Dedifferentiated amniotic fluid mesenchymal stem cell (primary cell): Measurements from ENCODE around the gene GABRG3.

ENCODE experiments used
- DNase-seq: peaks from one replicate; pipeline ENCODE4 v3.0.0-alpha.2; 2016; ENCODE audit errors: extremely low spot score

The GABRG3 gene

DNA sequence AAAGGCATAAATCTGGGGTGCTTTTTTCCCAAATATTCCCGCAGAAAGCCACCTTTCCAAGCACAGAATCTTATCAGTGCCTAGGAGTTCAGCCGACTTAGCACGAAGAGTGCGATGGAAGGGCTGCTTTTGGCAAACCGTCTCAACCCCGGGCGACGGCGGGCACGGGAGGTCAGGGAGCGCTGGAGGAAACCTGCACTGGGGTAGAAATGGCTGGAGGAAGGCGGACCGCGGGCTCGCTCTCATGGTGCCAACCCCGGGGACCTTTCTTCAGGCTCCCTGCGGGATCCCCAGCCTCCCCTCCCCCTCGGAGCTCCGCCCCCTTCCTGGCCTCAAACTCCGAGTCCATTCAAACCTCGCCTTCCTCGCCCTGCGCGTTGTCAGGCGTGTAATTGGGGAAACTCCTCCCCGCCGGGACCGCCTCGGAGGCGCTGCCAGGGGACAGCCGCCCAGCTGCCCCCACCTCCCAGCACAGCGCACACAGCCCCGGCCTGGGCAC lies at the start of gene GABRG3:
Gene GABRG3, plus strand, starts transcription at position 470 of the 499 bp plus-strand sequence.
- DNase-seq: no peak

DNA sequence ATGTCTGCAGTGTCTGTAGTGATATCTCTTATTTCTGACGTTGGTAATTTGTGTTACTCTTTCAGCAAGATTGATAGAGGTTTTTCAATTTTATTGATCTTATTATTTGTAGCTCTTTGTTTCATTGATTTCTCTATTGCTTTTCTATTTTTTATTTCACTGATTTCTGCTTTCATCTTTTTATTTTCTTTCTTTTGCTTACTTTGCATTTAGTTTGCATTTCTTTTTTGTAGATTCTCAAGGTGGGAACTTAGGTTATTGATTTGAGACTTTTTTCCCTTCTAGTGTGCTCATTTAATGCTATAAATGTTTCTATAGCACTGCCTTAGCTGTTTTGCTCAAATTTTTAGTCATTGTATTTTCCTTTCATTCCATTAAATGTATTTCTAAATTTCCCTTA lies 49.5 kb upstream of the GABRG3 start:
- no peak for DNase-seq

DNA sequence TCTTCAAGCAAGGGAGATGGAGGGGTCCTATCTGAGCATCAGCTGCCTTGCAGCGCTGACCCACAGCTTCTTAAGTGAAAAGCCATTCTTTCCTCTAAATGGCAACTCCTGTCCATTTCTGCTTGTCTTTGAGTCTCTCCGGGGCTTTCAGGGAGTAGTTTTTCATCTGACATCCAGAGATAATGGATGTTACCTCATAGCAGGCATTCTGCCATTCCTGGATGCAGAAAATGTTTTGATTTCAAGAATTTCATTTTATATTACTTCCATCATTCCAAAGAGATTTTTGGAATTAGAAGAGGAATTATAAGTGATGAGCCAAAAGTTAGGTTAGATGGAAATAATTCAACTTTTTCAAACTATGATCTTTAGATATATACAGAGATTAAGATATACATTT lies 44.9 kb upstream of the GABRG3 start:
- DNase-seq: no peak

DNA sequence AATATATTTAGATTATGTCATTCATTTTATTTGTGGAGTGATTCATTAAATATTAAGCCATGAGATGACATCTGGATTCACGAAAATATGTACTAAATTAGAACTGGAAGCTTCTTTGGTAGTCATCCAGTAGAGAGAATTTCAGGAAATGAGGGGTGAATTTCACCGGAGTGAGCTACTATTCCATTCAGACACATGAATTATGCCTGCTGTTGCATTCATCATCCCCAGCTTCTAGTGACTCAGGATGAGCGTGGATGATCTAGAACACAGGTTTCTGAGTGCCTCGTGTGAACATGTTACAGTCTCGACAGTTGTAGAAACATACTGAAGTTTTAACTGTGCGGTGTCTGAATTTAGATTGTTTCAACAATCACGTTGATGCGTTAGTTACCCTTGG lies 42.9 kb upstream of the GABRG3 start:
- no peak for DNase-seq

DNA sequence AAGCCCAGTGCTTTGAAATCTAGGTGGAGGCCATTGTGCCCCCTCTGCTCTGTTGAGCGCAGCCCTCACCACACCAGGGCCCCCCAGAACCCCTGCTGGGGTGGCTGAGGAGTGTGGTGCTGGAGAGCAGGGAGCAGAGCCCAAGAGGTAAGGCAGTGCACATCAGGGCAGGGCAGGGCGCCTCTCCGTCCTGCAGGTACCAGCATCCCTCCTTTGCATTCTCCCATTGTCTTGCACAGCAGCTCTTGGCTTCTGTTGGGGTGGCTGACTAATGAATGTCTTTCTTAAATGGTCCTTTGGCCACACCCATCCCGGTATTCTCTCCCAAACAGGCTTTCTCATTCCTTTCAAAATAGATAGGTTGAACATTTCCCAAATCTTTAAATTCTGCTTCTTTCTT lies 41.4 kb upstream of the GABRG3 start:
- DNase-seq: no peak

DNA sequence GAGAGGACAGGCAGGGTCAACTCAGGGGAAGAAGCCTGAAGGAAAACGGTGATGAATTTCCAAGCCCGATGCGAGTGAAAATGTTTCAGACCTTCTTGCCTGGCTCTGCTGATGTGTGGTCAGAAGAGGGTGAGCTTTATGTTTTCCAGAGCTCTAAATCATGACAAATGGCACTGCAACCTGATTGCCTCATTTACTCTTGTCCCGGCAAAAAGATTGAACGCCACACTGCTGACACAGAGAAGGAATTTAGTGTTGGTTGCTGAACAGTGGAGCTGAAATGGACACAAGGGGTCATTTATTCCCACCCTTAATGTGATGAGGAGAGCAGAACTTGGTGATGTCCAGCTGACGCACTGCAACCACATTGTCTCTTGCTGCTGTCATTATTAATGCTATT lies 36.1 kb upstream of the GABRG3 start:
- DNase-seq: no peak

DNA sequence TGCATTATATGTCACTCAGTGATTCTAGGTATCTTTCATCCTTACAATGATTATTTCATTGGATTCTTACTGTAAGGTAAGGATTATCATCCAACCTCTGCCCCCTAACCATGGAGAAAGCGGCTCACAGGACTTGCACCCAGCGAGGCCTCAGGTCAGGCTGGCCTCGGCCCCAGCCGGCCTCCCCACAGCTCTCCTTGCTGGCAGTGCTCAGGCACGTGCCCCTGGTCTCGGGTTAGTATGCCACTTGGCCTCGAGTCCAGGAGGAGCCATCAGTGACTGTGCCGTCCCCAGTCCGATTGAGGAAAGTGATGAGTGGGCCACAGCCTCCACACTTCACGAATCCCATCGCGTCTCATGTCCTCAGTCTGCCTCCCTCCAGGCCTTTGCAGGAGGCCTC lies 35.7 kb upstream of the GABRG3 start:
- DNase-seq: no peak

DNA sequence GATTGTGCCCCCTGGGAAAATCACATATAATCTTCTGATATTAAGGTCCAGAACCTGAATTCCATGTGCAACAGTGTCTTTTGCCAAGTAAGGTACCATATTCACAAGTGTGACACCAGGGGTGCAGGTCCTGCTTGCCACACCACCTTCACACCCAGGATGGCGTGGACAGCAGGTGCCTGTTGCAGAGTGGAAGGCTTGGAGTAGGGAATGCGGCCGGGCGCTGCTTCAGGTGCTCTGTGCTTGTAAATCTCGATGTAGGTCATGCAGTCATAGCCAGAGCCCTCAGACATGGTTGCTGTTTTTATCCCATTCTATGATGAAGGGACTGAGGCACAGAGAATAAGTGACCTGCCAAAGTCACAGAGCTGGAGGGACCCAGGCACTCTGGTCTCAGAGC lies 34.5 kb upstream of the GABRG3 start:
- no peak for DNase-seq

DNA sequence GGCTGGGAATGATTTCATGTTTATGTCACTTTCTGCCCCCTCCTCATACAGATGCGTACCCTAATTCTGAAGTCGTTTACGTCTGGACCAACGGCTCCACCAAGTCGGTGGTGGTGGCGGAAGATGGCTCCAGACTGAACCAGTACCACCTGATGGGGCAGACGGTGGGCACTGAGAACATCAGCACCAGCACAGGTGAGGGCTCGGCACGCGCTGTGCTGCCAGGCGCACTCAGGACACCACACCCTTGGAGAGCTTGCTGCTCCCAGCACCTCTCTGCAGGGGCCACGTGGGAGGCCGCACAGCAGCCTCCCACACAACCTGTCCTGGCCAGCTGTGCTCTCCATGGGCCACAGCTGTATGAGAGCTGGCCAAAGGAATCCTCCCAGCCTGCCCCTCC lies 33.8 kb upstream of the GABRG3 start:
- DNase-seq: no peak

DNA sequence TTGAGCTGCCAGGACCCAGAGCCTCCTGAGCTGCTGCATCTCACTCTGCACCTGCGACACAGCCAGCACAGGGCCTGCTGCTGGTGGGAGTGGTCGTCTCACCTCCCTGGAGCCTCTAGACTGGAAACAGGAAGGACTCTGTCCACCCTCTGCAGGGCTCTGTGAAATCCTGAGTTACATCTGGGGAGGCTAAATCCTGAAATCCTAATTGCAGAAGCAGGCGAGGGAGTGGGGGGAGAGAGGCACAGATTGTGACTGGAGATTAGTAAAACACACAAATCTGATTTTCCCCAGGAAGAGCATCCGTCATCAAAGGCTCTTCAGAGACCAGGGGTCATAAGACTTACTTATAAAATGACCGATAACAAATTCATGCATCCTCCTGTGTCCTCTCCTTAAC lies 31.6 kb upstream of the GABRG3 start:
- DNase-seq: no peak

DNA sequence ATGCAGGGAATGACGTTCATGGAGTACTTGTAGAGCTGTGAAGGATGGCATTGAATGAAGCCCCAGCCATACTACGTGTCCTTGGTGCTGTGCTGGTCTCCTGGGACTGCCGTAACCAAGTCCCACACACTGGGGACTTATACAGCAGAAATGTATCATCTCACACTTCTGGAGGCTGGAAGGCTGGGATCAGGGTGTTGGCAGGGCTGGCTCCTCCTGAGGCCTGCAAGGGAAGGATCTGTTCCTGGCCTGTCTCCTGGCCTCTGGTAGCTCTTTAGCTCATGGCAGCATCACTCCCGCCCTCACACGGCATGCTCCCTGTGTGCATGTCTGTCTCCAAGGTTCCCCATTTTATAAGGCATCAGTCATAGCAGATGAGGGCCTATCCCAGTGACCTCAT lies 29.5 kb upstream of the GABRG3 start:
- DNase-seq: no peak

DNA sequence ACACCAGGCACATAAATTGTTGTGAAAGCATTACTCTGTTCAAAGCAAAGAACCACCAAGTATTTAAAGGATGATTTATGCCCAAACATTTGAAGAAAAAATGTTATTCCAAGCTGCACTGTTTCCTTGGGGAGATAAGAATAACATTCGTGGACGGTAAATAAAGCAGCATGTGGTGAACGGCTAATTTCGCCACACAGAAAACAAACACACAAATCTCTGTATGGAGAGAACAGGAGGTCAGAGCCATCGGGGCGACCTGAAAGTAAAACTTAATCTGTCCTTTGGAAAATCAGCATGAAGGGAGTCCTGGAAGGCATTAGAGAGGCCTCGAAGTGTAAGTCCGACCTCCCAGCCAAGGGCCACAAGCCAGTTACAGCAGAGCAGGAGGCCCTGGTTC lies 27.1 kb upstream of the GABRG3 start:
- no peak for DNase-seq

DNA sequence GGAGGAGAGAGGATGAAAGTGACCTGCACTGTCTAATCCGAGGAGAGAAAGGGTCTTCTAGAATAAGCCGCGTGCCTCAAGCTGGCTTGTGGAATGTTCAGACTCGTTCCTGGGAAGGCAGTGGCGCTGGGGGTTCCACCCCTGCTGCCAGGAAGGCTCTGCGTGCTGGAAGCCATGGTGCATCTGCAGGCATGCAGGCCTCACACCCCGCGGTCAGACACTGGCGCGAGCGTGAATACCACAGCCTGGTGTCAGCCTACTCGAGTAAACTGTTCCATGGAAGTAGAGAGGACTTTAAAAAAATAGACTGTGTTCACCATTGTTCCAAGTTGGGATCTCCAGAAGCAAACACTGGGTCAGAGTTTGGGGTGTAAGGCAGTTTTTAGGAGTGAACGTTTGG lies 25.9 kb upstream of the GABRG3 start:
- DNase-seq: no peak

DNA sequence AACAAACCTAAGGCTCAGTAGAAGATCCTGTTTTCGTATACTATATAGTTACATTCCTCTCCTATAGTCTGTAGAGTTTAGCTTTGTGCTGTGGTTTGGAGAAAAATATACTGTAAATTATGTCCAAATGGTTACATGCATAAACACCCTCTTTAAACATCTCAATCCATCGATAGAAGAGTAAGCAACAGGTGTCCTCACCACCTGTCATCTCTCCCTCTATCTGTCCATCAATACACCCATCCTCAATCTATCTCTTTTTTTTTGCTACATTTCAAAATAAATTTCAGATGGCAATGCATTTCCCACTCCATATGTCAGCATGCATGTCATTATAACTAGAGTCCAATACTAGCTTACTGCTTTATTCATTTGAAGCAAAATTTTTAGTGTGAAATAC lies 21.0 kb upstream of the GABRG3 start:
- no peak for DNase-seq

DNA sequence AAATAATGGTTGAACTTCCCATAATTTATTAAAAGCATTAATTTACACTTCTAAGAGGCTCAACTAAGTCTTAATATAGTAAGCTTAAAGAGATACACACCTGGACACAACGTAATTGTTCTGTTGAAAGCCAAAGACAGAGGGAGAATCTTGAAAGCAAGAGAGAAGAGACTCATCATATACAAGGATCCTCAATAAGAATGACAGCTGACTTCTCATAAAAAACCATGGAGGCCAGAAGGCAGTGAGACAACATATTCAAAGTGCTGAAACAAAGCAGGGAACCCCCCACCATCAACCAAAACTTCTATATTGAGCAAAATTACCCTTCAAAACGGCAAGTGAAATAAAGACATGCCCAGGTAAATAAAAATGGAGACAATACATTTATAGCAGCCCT lies 16.6 kb upstream of the GABRG3 start:
- no peak for DNase-seq

DNA sequence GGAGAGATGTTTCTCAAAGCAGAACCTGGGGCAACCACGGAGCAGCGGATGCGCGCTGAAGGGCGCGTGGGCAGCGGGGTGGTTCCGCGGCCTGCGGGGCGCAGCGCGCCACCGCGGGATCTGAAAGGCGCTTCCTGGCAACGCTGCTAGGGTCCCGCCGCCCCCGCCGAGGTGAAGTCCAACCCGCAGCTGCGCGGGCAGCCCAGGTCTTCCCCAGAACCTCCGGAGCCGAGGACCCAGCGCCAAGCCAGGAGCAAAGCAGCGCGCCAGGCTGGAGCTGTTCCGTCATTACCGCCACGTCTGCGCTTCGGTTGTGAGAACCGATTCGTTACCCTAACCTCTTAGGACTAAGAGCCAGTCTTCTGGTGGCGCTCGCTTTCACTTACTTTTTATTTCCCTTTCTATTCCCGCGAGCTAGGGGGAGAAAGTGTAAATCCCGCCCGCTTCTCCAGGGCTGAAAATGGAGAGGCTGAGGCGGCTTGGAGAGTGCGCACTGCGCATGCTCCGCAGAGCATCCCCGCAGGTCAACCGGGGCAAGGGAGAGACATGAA lies 3.2 kb upstream of the GABRG3 start:
- no peak for DNase-seq

DNA sequence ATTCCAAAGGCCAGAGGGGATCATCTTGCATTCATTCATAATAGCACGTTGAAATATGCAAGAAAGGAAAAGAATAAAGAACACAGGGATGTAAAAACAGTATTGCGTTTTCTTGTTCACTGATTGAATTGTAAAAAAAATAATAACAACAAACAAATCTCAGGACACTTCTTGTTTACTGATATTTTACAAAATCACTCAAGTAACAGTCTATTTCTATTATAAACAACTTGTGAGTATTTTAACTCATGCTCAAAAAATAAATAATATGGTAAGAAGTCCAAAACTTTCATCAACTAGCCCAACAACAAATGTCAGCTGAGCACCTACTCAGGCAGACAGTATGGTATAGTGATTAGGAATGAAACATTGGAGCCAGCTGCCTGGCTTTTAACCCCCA lies 2.2 kb upstream of the GABRG3 start:
- DNase-seq: no peak

DNA sequence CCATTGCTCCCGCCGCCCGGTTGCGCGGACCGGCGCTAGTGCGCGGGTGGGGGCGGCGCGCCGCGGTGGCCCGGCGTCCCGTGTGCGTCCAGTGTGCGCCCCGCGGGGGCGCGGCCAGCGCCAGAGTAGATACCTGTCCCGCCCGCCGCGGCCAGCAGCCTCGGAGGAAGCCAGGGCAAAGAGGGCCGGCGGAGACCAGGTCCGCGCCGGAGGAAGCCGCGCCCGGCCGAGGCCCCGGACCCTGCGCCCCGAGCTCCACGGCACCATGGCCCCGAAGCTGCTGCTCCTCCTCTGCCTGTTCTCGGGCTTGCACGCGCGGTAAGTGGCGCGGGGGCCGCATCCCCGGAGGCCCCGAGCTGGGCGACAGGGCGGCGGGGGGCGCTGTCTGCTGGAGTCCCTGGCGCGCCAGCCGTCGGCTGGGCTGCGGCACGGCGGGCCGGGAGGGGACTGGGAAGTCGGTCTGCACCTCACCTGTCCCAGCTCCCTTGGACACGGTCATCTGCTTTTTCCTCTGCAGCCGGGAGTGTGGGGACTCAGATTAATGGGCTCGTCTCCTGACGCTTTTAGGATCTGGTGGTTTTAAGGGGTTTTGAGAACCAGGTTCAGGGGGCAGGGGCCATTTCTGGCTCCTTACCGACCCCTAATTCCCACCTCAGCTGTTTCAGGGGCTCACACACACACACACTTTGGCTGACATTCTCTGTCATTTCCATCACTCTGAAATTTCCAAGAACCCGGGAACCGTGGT lies 464 bp downstream of the GABRG3 start:
- DNase-seq: no peak

DNA sequence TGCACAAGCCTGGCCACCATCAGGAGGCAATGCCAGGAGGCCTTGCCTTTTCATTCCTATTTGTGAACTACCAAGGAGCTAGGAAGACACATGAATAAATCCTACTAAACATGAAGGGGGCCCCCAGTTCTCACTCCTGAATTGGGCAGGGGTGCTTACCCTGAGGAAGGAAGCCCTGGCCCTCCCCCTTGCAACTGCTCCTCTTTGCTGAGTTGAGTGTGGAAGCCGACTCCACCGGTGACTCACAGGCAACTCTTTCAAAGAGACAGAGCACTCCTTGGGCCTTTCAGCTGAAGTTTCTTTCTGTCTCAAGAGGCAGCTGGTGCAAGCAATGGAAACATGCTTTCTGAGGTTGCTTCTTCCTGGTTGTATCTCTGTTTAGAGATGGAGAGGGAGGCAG lies 1.7 kb downstream of the GABRG3 start:
- DNase-seq: no peak

DNA sequence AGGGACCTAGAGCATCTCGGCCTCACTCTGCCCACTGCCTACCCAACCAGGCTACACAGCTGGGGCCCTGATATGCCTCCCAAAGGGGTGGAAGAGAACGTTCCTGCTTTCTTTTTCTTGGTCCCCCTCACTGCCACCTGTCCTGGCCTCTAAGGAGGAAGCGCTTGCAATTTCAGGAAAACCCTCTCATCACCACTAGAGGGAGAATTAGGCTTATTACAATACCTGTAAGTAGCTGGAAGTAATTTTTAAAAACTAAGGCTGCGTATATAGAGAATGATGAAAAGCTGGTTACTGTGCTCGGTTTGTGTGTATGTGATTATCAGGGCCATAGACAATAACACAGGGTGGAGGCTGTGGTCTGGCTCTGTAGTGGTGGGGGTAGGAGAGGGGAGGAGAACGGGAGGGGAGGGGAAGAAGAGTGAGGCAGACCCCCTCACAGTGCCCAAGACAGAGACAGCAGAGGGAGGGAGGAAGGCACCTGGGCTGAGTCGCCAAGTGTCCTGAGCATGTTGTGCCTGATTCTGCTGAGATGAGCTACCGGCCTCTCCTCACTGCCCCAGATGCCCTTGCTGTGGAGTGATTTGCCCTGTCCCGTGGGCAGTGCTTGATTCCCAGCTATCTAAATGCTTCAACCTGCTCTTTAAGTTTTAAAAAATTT lies 3.3 kb downstream of the GABRG3 start:
- DNase-seq: no peak

DNA sequence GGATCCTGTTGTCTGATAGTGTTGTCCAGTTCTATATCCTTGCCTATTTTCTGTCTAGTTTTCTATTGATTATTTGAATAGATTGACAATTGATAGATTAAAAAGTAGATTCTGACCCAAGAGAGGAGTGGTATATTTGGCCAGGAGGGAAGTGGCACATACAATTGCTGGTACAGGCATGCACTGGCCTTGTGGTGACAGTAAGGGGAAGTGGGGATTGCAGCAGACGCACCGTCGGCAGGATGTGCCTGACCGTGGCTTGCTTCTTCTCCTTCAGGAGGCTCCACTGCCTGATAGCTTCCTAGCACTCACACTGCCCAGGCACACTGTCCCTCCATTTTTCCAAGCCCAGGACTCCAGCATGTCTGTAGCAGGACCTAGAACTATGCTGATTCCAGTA lies 10.5 kb downstream of the GABRG3 start:
- no peak for DNase-seq

DNA sequence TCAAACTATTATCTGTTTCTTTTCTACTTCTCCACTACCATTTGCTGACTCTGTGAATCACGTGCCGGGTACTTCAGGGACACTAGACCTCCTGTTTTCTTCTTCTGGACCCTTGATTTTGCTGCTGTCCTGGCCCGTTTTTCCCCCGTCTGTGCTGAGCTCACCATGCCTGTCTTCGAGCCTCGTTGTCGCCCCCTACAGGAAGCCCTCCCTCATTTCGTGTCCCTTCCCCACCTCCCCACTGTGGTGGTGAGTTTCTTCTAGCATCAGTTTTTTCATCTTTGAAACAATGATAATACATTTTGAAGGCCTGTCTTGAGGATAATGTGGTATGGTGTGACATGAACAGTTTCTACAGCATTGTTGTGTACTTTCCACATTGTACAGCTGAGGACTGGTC lies 12.8 kb downstream of the GABRG3 start:
- DNase-seq: no peak

DNA sequence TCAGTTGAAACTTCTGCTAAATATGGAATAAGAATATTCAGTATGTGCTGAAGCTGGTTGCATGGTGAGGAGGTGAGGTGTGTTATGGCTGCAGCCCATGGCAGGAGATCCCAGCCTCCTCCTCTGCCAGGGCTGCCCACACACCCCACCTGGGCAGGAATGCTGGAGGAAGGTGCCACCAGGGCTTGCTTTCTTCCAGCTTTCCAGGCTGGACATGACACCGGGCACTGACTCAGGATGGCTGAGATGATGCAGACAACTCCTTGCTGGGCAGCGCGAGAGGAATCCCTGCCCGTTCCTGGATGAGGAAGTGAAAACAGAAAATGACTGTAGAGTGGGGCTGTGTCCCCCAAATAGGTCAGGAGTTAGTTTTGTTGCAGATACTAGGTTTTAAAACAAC lies 14.1 kb downstream of the GABRG3 start:
- no peak for DNase-seq
